IMR-90 (cell line): ENCODE results near the gene DBP. TPM values are rescaled to one million over a fixed set of nuclear protein-coding genes. Genes with fewer than 3 reads are reported as not detected.

Experiments
- ATAC-seq: fragments of 200-7000 bp; cut with Tn5 transposase; 2 replicates; pipeline ENCODE4 v1.9.1; 2020; ENCODE audit warnings: low read depth, mild to moderate bottlenecking, moderate library complexity
- BruUV-seq: library from RNA; stranded (reverse); fragments of 400-500 nt; replicated peaks from 2 replicates; lab custom pipeline; 2021; lab: Mats Ljungman, UMichigan
- CTCF ChIA-PET: fragments of 300-600 bp; formaldehyde crosslinking; extraction: SDS; loops from one replicate; lab custom pipeline; 2021; ENCODE audit warnings: antibody characterized with exemption; lab: Yijun Ruan, JAX
- POLR2A ChIA-PET: fragments of 300-600 bp; sonication (Branson Sonifier 250); formaldehyde crosslinking; loops from one replicate; lab custom pipeline; 2022; ENCODE audit warnings: antibody characterized with exemption; ENCODE audit not compliant: unreplicated experiment; lab: Charles Lee
- DNase-seq: peaks from one replicate; pipeline ENCODE4 v3.0.0; 2013
- H2AFZ ChIP-seq: replicated peaks from 2 replicates; pipeline ENCODE3; 2013; ENCODE audit warnings: low read length, mild to moderate bottlenecking; ENCODE audit not compliant: poor library complexity
- H2AK5ac ChIP-seq: 2 replicates; pipeline ENCODE4 v1.6.1; 2013; ENCODE audit warnings: low read depth, low read length, inconsistent platforms
- H2AK9ac ChIP-seq: replicated peaks from 2 replicates; pipeline ENCODE3; 2013; ENCODE audit warnings: mild to moderate bottlenecking, low read depth, low read length, moderate library complexity; ENCODE audit not compliant: poor library complexity
- H2BK120ac ChIP-seq: 2 replicates; pipeline ENCODE4 v1.6.1; 2013; ENCODE audit warnings: low read depth, low read length, inconsistent platforms
- H2BK15ac ChIP-seq: 3 replicates; pipeline ENCODE4 v1.6.1; 2013; ENCODE audit warnings: low read depth, low read length, inconsistent platforms
- H2BK20ac ChIP-seq: 2 replicates; pipeline ENCODE4 v1.6.1; 2013; ENCODE audit warnings: low read depth, mild to moderate bottlenecking, inconsistent platforms, low read length, moderate library complexity
- H2BK5ac ChIP-seq: 2 replicates; pipeline ENCODE4 v1.6.1; 2013; ENCODE audit warnings: mild to moderate bottlenecking, low read depth, low read length, inconsistent platforms; ENCODE audit not compliant: poor library complexity, severe bottlenecking
- H3K14ac ChIP-seq: replicated peaks from 2 replicates; pipeline ENCODE4 v1.6.1; 2013; ENCODE audit warnings: low read depth, low read length, inconsistent platforms
- H3K18ac ChIP-seq: 2 replicates; pipeline ENCODE4 v1.6.1; 2013; ENCODE audit warnings: low read depth, low read length, control low read depth
- H3K23ac ChIP-seq: 2 replicates; pipeline ENCODE4 v1.6.1; 2013; ENCODE audit warnings: low read depth, low read length, inconsistent platforms
- H3K27ac ChIP-seq: 2 replicates; pipeline ENCODE4 v1.5.1; 2013; ENCODE audit warnings: mild to moderate bottlenecking, control low read depth, low read length; ENCODE audit not compliant: insufficient read depth
- H3K27me3 ChIP-seq: 2 replicates; pipeline ENCODE4 v1.6.1; 2013; ENCODE audit warnings: low read length; ENCODE audit not compliant: control insufficient read depth, insufficient read depth
- H3K36me3 ChIP-seq: 2 replicates; pipeline ENCODE4 v1.6.1; 2013; ENCODE audit warnings: low read length, mixed read lengths; ENCODE audit not compliant: control insufficient read depth, insufficient read depth
- H3K4ac ChIP-seq: 2 replicates; pipeline ENCODE4 v1.6.1; 2013; ENCODE audit warnings: low read depth, low read length, inconsistent platforms
- H3K4me1 ChIP-seq: 2 replicates; pipeline ENCODE4 v1.6.1; 2013; ENCODE audit warnings: low read length, mixed read lengths; ENCODE audit not compliant: control insufficient read depth, insufficient read depth
- H3K4me2 ChIP-seq: 2 replicates; pipeline ENCODE4 v1.6.1; 2013; ENCODE audit warnings: low read depth, mild to moderate bottlenecking, control low read depth, low read length, moderate library complexity
- H3K4me3 ChIP-seq: 2 replicates; pipeline ENCODE4 v1.5.1; 2013; ENCODE audit warnings: low read depth, mild to moderate bottlenecking, control low read depth, low read length, moderate library complexity; ENCODE audit not compliant: insufficient read depth
- H3K56ac ChIP-seq: 2 replicates; pipeline ENCODE4 v1.6.1; 2013; ENCODE audit warnings: low read length, inconsistent platforms; ENCODE audit not compliant: insufficient read depth; ENCODE audit errors: extremely low read depth
- H3K79me1 ChIP-seq, 2 experiments: 2 replicates each; pipeline ENCODE4 v1.6.1; 2013; ENCODE audit warnings: low read length in 2 of 2, inconsistent platforms in 1 of 2, low read depth in 1 of 2
- H3K9ac ChIP-seq: 2 replicates; pipeline ENCODE4 v1.6.1; 2013; ENCODE audit warnings: low read depth, low read length, control low read depth
- H3K9me1 ChIP-seq: 2 replicates; pipeline ENCODE4 v1.6.1; 2013; ENCODE audit warnings: low read length, inconsistent platforms; ENCODE audit not compliant: insufficient read depth
- H3K9me3 ChIP-seq: 2 replicates; pipeline ENCODE4 v1.6.1; 2013; ENCODE audit warnings: low read length; ENCODE audit not compliant: control insufficient read depth, insufficient read depth
- H4K20me1 ChIP-seq: 2 replicates; pipeline ENCODE4 v1.6.1; 2013; ENCODE audit warnings: low read length, inconsistent platforms; ENCODE audit not compliant: insufficient read depth
- H4K5ac ChIP-seq: 2 replicates; pipeline ENCODE4 v1.6.1; 2013; ENCODE audit warnings: mild to moderate bottlenecking, low read depth, low read length, control low read depth
- H4K8ac ChIP-seq, 2 experiments: 2 replicates each; pipeline ENCODE4 v1.6.1; 2013; ENCODE audit warnings: low read depth in 2 of 2, low read length in 2 of 2, control low read depth in 1 of 2, inconsistent platforms in 1 of 2
- H4K91ac ChIP-seq: 2 replicates; pipeline ENCODE4 v1.6.1; 2013; ENCODE audit warnings: low read depth, low read length, inconsistent platforms; ENCODE audit not compliant: insufficient read depth
- CHD1 ChIP-seq: IDR thresholded peaks from 2 replicates; pipeline ENCODE4 v1.6.1; 2012; ENCODE audit warnings: low read depth, low read length, improper control_type of control experiment
- FOS ChIP-seq: fragments of 150-350 bp; IDR thresholded peaks from 2 replicates; pipeline ENCODE4 v1.6.1; 2016; ENCODE audit warnings: low read depth, low read length
- MXI1 ChIP-seq: IDR thresholded peaks from 2 replicates; pipeline ENCODE4 v1.6.1; 2012; ENCODE audit warnings: low read depth, mild to moderate bottlenecking, low read length, moderate library complexity, borderline replicate concordance
- RAD21 ChIP-seq: IDR thresholded peaks from 2 replicates; pipeline ENCODE4 v1.6.1; 2012; ENCODE audit warnings: low read length, improper control_type of control experiment
- WGBS, 2 experiments: methylation state at CpG; one replicate each; pipeline versions ENCODE4 v1.1.5 to v1.1.7; 2013; ENCODE audit warnings: missing lambda C conversion rate in 2 of 2; ENCODE audit not compliant: insufficient read length in 1 of 2; ENCODE audit errors: extremely low coverage in 2 of 2; 5-methylcytosine and 5-hydroxymethylcytosine counted together
- dilution Hi-C: fragments of 300-500 bp; cut with HindIII; formaldehyde crosslinking; loops from one replicate; pipeline ENCODE4 v1.14.3; 2018; ENCODE audit warnings: low sequenced_read_pairs; ENCODE audit not compliant: unreplicated experiment
- in situ Hi-C: fragments of 300-500 bp; cut with MboI; formaldehyde crosslinking; loops from 3 replicates; pipeline ENCODE4 v1.14.3; 2019; ENCODE audit warnings: low sequenced_read_pairs, inconsistent platforms, mixed read lengths
- intact Hi-C: fragments of 100-400 bp; cut with micrococcal nuclease; formaldehyde crosslinking; loops from 2 replicates; pipeline ENCODE4 v1.10.0; 2022
- polyA plus RNA-seq, 3 experiments: library from polyadenylated mRNA; depleted of rRNA; stranded (reverse); fragments of >200 nt; gene quantifications; 2 replicates each; pipeline ENCODE4 v1.2.3, GENCODE V29; 2012; ENCODE audit warnings: low replicate concordance in 1 of 3
- total RNA-seq: library from RNA; depleted of rRNA; stranded (reverse); fragments of >200 nt; gene quantifications from 2 replicates; pipeline ENCODE4 v1.2.3, GENCODE V29; 2012
- TF ChIP-seq, protein P1 (sequence below): fragments of 150-350 bp; IDR thresholded peaks from 2 replicates; pipeline ENCODE4 v1.6.1; 2016; ENCODE audit warnings: low read depth, mild to moderate bottlenecking, low read length, moderate library complexity, borderline replicate concordance

The DBP gene
- total and polyA plus RNA-seq, 2 of the 4 experiments (the other 2 are of a cell fraction), result 3.0 to 3.6 TPM

DNA sequence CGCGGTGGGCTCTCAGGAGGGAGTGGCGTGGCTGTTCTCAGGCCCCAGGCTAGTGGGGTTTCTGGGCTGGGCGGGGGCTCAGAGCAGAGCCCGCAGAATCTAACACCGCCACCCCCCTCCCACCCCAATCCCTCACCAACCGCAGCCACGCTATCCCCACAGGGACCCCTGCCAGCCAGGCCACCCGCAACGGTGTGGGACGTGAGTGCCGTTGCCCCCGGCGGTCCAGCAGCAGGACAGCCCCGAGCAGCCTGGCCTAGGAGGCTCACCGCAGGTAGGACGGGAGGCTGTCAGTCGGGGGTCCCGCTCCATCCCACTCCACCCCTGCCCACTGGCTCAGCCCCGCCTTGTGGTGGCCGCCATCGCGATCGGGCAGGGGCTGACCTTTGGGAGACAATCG, 35.8 kb upstream of the DBP start, which contains the start of gene NTN5:
NTN5 (minus strand) TSS at position 24 of the 400 bp plus-strand sequence. CDS start 2,031 bp downstream, outside the sequence.
- in situ Hi-C loops (no loop called here), dilution Hi-C loops (no loop called here), intact Hi-C loops (no loop called here)
- Histone ChIP-seq H3K79me1 (no peaks in the 10 kb centered on the region), H3K9me1 (no peaks in the 10 kb centered on the region), H3K4me2 (no peak within 1 kb of the TSS), H2BK5ac (no peak within 1 kb of the TSS), H4K91ac (no peak within 1 kb of the TSS), H2AFZ (peak within 1 kb of the TSS; percentile 39), H3K9ac (no peak within 1 kb of the TSS), H3K27ac (no peak within 1 kb of the TSS), H4K8ac (no peak within 1 kb of the TSS), H2BK20ac (no peak within 1 kb of the TSS), H3K4me3 (no peak within 1 kb of the TSS), H2AK9ac (no peak within 1 kb of the TSS), H2AK5ac (no peak within 1 kb of the TSS), H4K20me1 (no peaks in the 10 kb centered on the region), H2BK120ac (no peak within 1 kb of the TSS), H3K9me3 (no peaks in the 10 kb centered on the region), H3K36me3 (no peaks in the 10 kb centered on the region), H3K18ac (no peak within 1 kb of the TSS), H4K5ac (no peak within 1 kb of the TSS), H3K4ac (no peak within 1 kb of the TSS), H3K4me1 (no peaks in the 10 kb centered on the region), H3K27me3 (peaks cover 6% of the 10 kb centered on the region; the same call in 1 of the 2 replicates), H2BK15ac (no peak within 1 kb of the TSS), H3K56ac (no peak within 1 kb of the TSS), H3K14ac (no peak within 1 kb of the TSS), H3K23ac (no peak within 1 kb of the TSS)
- DNase-seq, result no peak
- CTCF ChIA-PET, result no interaction called here
- no peak for ATAC-seq
- WGBS, 2 experiments, result 55% methylated on average over 8 of the region's 25 CpGs; no CpG with 5 or more reads in 1 of the 2 experiments
- BruUV-seq, result no TSS peak
- TF ChIP-seq MXI1 (no peak), CHD1 (no peak), RAD21 (no peak), FOS (no peak)
- TF ChIP-seq, protein P1, sequence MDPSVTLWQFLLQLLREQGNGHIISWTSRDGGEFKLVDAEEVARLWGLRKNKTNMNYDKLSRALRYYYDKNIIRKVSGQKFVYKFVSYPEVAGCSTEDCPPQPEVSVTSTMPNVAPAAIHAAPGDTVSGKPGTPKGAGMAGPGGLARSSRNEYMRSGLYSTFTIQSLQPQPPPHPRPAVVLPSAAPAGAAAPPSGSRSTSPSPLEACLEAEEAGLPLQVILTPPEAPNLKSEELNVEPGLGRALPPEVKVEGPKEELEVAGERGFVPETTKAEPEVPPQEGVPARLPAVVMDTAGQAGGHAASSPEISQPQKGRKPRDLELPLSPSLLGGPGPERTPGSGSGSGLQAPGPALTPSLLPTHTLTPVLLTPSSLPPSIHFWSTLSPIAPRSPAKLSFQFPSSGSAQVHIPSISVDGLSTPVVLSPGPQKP, result no peak
- POLR2A ChIA-PET, result no interaction called here
